Measurements from ENCODE around the gene HIPK3.

Gene HIPK3

GRCh38 chr11:33307984-33308383 lies 50.8 kb downstream of the HIPK3 start:
- no peak for DNase-seq (ENCODE audit: low read depth)
- H3K4me3 ChIP-seq (ENCODE audit: low read depth, low read length) = no peak overlapping the region
- TF ChIP-seq MYC (IDR thresholded peaks at IDR 0.05; ENCODE audit: low read depth, low read length) (no peak), MAX (IDR thresholded peaks at IDR 0.05; ENCODE audit: low read depth, low read length) (no peak), POLR2A (IDR thresholded peaks at IDR 0.05; ENCODE audit: extremely low read depth, insufficient read length) (no peak), CTCF (IDR thresholded peaks at IDR 0.05; ENCODE audit: low read depth, low read length) (no peak)

GRCh38 chr11:33309118-33309517 lies 51.9 kb downstream of the HIPK3 start:
- H3K4me3 ChIP-seq (ENCODE audit: low read depth, low read length) = no peak overlapping the region
- no peak for TF ChIP-seq POLR2A (IDR thresholded peaks at IDR 0.05; ENCODE audit: extremely low read depth, insufficient read length)
- TF ChIP-seq MAX (IDR thresholded peaks at IDR 0.05; ENCODE audit: low read depth, low read length) = no peak
- no peak for TF ChIP-seq MYC (IDR thresholded peaks at IDR 0.05; ENCODE audit: low read depth, low read length)
- TF ChIP-seq CTCF (IDR thresholded peaks at IDR 0.05; ENCODE audit: low read depth, low read length) = no peak
- no peak for DNase-seq (ENCODE audit: low read depth)

- H3K4me3 ChIP-seq (ENCODE audit: low read depth, low read length) = no peak overlapping the region
- TF ChIP-seq CTCF (IDR thresholded peaks at IDR 0.05; ENCODE audit: low read depth, low read length) (no peak), MYC (IDR thresholded peaks at IDR 0.05; ENCODE audit: low read depth, low read length) (no peak), MAX (IDR thresholded peaks at IDR 0.05; ENCODE audit: low read depth, low read length) (no peak), POLR2A (IDR thresholded peaks at IDR 0.05; ENCODE audit: extremely low read depth, insufficient read length) (no peak)
- DNase-seq (ENCODE audit: low read depth) = no peak
Measured at GRCh38 chr11:33310720-33311500, 53.7 kb downstream of the HIPK3 start.

- DNase-seq (ENCODE audit: low read depth) = no peak
- no peak overlapping the region for H3K4me3 ChIP-seq (ENCODE audit: low read depth, low read length)
- TF ChIP-seq CTCF (IDR thresholded peaks at IDR 0.05; ENCODE audit: low read depth, low read length) (no peak), POLR2A (IDR thresholded peaks at IDR 0.05; ENCODE audit: extremely low read depth, insufficient read length) (no peak), MYC (IDR thresholded peaks at IDR 0.05; ENCODE audit: low read depth, low read length) (no peak), MAX (IDR thresholded peaks at IDR 0.05; ENCODE audit: low read depth, low read length) (no peak)
Measured at GRCh38 chr11:33311680-33312079, 54.5 kb downstream of the HIPK3 start.

GRCh38 chr11:33315822-33316221 lies 58.6 kb downstream of the HIPK3 start:
- no peak overlapping the region for H3K4me3 ChIP-seq (ENCODE audit: low read depth, low read length)
- no peak for DNase-seq (ENCODE audit: low read depth)
- TF ChIP-seq CTCF (IDR thresholded peaks at IDR 0.05; ENCODE audit: low read depth, low read length) (no peak), MYC (IDR thresholded peaks at IDR 0.05; ENCODE audit: low read depth, low read length) (no peak), MAX (IDR thresholded peaks at IDR 0.05; ENCODE audit: low read depth, low read length) (no peak), POLR2A (IDR thresholded peaks at IDR 0.05; ENCODE audit: extremely low read depth, insufficient read length) (no peak)

All from NB4 (cell line).